ENCODE data around the gene NDST4.

NDST4 gene

GRCh38 chr4:114890773-114891172 lies 222.6 kb downstream of the NDST4 start:
- no peak for DNase-seq

GRCh38 chr4:114886761-114887160 lies 226.7 kb downstream of the NDST4 start:
- no peak for DNase-seq

- no peak for DNase-seq
These were observed 229.8 kb downstream of the NDST4 start for GRCh38 chr4:114883641-114884040.

- DNase-seq = no peak
These were observed 233.3 kb downstream of the NDST4 start for GRCh38 chr4:114879916-114880669.

GRCh38 chr4:114875630-114876029 lies 237.8 kb downstream of the NDST4 start:
- no peak for DNase-seq

GRCh38 chr4:114874321-114874720 lies 239.1 kb downstream of the NDST4 start:
- DNase-seq = no peak

- DNase-seq = no peak
These were observed 242.4 kb downstream of the NDST4 start for GRCh38 chr4:114870987-114871386.

GRCh38 chr4:114866901-114867670 lies 246.3 kb downstream of the NDST4 start:
- DNase-seq = no peak

GRCh38 chr4:114864060-114864459 lies 249.4 kb downstream of the NDST4 start:
- no peak for DNase-seq

GRCh38 chr4:114860786-114861185 lies 252.6 kb downstream of the NDST4 start:
- DNase-seq = no peak

GRCh38 chr4:114857831-114858230 lies 255.6 kb downstream of the NDST4 start:
- DNase-seq = no peak

- no peak for DNase-seq
These were observed 273.4 kb downstream of the NDST4 start for GRCh38 chr4:114839986-114840385.

GRCh38 chr4:114830628-114831027 lies 282.8 kb downstream of the NDST4 start:
- no peak for DNase-seq

GRCh38 chr4:114827651-114828050 lies 285.8 kb downstream of the NDST4 start:
- DNase-seq = no peak

- DNase-seq = no peak
These were observed 297.7 kb downstream of the NDST4 start for GRCh38 chr4:114815760-114816159.

- no peak for DNase-seq
These were observed 299.5 kb downstream of the NDST4 start for GRCh38 chr4:114813961-114814360.

GRCh38 chr4:114811564-114812301 lies 301.7 kb downstream of the NDST4 start:
- no peak for DNase-seq

- peak; percentile 26 to 27 for DNase-seq
These were observed 305.5 kb downstream of the NDST4 start for GRCh38 chr4:114807759-114808404.

GRCh38 chr4:114807357-114807756 lies 306.1 kb downstream of the NDST4 start:
- DNase-seq = no peak

- DNase-seq = no peak
These were observed 321.4 kb downstream of the NDST4 start for GRCh38 chr4:114791976-114792375.

GRCh38 chr4:114785570-114785969 lies 327.9 kb downstream of the NDST4 start:
- DNase-seq = no peak

GRCh38 chr4:114783215-114783595 lies 330.2 kb downstream of the NDST4 start:
- no peak for DNase-seq

Data from activated T-cell treated with anti-CD3 and anti-CD28 coated beads, Interleukin-2, amount 50 U/mL, for 48 hours (primary cell).